Measurements from ENCODE around the gene SBNO2.

DNA sequence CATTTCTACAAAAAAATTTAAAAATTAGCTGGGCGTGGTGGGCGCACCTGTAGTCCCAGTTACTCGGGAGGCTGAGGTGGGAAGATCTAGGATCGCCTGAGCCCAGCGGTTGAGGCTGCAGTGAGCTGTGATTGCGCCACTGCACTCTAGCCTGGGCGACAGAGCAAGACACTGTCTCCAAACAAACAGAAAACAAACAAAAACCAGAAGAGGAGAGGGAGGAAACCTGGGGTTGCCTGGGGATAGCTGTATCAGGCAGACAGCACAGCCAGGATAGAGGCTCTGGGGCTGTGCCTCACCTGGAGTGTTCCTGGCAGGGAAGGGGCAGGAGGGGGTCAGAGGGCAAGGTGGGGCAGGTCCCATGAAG lies 76.3 kb downstream of the SBNO2 start:
- TF ChIP-seq PTRF (tag; IDR thresholded peaks at IDR 0.05): no peak
- TF ChIP-seq CBX8 (IDR thresholded peaks at IDR 0.05; ENCODE audit: borderline replicate concordance, extremely low read depth, low read depth, low read length, poor library complexity, severe bottlenecking): no peak
- no peak for TF ChIP-seq MAFK (IDR thresholded peaks at IDR 0.05; ENCODE audit: low read length)
- TF ChIP-seq ZBTB7A (IDR thresholded peaks at IDR 0.05; ENCODE audit: borderline replicate concordance, control insufficient read depth, low read depth, low read length): no peak
- TF ChIP-seq HDAC6 (IDR thresholded peaks at IDR 0.05; ENCODE audit: low read depth, low read length): no peak
- TF ChIP-seq SMC3 (conservative IDR thresholded peaks at IDR 0.05; ENCODE audit: insufficient read depth, low read depth, low read length): no peak
- no peak for TF ChIP-seq ETS1 (conservative IDR thresholded peaks at IDR 0.05; ENCODE audit: control insufficient read depth, low read depth, low read length)
- TF ChIP-seq, protein P1, sequence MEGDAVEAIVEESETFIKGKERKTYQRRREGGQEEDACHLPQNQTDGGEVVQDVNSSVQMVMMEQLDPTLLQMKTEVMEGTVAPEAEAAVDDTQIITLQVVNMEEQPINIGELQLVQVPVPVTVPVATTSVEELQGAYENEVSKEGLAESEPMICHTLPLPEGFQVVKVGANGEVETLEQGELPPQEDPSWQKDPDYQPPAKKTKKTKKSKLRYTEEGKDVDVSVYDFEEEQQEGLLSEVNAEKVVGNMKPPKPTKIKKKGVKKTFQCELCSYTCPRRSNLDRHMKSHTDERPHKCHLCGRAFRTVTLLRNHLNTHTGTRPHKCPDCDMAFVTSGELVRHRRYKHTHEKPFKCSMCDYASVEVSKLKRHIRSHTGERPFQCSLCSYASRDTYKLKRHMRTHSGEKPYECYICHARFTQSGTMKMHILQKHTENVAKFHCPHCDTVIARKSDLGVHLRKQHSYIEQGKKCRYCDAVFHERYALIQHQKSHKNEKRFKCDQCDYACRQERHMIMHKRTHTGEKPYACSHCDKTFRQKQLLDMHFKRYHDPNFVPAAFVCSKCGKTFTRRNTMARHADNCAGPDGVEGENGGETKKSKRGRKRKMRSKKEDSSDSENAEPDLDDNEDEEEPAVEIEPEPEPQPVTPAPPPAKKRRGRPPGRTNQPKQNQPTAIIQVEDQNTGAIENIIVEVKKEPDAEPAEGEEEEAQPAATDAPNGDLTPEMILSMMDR (IDR thresholded peaks at IDR 0.05 in 2 of 3, conservative IDR thresholded peaks at IDR 0.05 in 1 of 3; ENCODE audit: insufficient read depth in 2 of 3, low read depth in 1 of 3, low read length in 3 of 3): no peak
- TF ChIP-seq POLR2A (conservative IDR thresholded peaks at IDR 0.05): no peak
- TF ChIP-seq MAX (CRISPR knock-in tag; IDR thresholded peaks at IDR 0.05): no peak
- no peak for TF ChIP-seq SPI1 (IDR thresholded peaks at IDR 0.05; ENCODE audit: borderline replicate concordance, low read depth, low read length)
